ENCODE results near the gene MADD. TPM values are rescaled to one million over a fixed set of nuclear protein-coding genes. Genes with fewer than 3 reads are reported as not detected.

The MADD gene
- total RNA-seq, 1 experiment from 2014 or later = 42.9 TPM

DNA sequence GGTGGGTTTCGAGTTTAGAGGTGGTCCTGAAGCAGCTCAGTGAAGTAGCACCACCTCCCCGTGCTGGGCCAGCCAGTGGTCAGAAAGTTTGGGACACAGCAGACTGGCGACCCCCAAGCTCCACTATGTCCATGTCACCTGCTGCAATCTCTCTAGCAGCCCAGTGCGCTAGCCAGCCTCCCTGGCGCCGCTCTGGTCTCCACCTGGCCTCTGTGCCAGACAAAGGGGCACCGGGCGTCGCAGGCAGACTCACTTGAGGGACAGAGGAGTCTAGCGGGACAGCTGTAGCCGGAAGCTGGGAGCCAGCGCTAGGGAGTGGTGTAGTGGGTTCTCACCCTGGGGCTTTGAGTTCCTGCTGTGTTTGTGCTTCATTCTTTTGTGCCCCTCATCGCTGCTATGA, 57.1 kb downstream of the MADD start:
- Mint-ChIP-seq H3K27me3 (ENCODE audit: unreplicated experiment) (no peaks in the 10 kb centered on the region), H3K4me3 (ENCODE audit: low read depth, unreplicated experiment) (no peak overlapping the region), H3K36me3 (ENCODE audit: insufficient read depth, unreplicated experiment) (peaks cover 19% of the 10 kb centered on the region), H3K9me3 (ENCODE audit: low read depth, unreplicated experiment) (no peaks in the 10 kb centered on the region), H3K27ac (ENCODE audit: unreplicated experiment) (no peak overlapping the region), H3K4me1 (ENCODE audit: low read depth, unreplicated experiment) (no peaks in the 10 kb centered on the region)
- TF ChIP-seq, protein P1, sequence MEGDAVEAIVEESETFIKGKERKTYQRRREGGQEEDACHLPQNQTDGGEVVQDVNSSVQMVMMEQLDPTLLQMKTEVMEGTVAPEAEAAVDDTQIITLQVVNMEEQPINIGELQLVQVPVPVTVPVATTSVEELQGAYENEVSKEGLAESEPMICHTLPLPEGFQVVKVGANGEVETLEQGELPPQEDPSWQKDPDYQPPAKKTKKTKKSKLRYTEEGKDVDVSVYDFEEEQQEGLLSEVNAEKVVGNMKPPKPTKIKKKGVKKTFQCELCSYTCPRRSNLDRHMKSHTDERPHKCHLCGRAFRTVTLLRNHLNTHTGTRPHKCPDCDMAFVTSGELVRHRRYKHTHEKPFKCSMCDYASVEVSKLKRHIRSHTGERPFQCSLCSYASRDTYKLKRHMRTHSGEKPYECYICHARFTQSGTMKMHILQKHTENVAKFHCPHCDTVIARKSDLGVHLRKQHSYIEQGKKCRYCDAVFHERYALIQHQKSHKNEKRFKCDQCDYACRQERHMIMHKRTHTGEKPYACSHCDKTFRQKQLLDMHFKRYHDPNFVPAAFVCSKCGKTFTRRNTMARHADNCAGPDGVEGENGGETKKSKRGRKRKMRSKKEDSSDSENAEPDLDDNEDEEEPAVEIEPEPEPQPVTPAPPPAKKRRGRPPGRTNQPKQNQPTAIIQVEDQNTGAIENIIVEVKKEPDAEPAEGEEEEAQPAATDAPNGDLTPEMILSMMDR (IDR thresholded peaks at IDR 0.05; ENCODE audit: unreplicated experiment) = no peak
- intact Hi-C loops (cut with micrococcal nuclease; ENCODE audit: unreplicated experiment) = no loop called here
- CTCF ChIA-PET = no interaction called here
- no peak for DNase-seq
- BruUV-seq (replicated peaks) = no TSS peak

GRCh38 chr11:47327949-47328348, 58.0 kb downstream of the MADD start:
- Mint-ChIP-seq H3K27me3 (ENCODE audit: unreplicated experiment) (no peaks in the 10 kb centered on the region), H3K9me3 (ENCODE audit: low read depth, unreplicated experiment) (no peaks in the 10 kb centered on the region), H3K27ac (ENCODE audit: unreplicated experiment) (no peak overlapping the region), H3K36me3 (ENCODE audit: insufficient read depth, unreplicated experiment) (peaks cover 19% of the 10 kb centered on the region), H3K4me3 (ENCODE audit: low read depth, unreplicated experiment) (no peak overlapping the region), H3K4me1 (ENCODE audit: low read depth, unreplicated experiment) (no peaks in the 10 kb centered on the region)
- TF ChIP-seq, protein P1 (IDR thresholded peaks at IDR 0.05; ENCODE audit: unreplicated experiment) = no peak
- DNase-seq = no peak
- no TSS peak for BruUV-seq (replicated peaks)
- CTCF ChIA-PET = no interaction called here
- intact Hi-C loops (cut with micrococcal nuclease; ENCODE audit: unreplicated experiment) = no loop called here

DNA sequence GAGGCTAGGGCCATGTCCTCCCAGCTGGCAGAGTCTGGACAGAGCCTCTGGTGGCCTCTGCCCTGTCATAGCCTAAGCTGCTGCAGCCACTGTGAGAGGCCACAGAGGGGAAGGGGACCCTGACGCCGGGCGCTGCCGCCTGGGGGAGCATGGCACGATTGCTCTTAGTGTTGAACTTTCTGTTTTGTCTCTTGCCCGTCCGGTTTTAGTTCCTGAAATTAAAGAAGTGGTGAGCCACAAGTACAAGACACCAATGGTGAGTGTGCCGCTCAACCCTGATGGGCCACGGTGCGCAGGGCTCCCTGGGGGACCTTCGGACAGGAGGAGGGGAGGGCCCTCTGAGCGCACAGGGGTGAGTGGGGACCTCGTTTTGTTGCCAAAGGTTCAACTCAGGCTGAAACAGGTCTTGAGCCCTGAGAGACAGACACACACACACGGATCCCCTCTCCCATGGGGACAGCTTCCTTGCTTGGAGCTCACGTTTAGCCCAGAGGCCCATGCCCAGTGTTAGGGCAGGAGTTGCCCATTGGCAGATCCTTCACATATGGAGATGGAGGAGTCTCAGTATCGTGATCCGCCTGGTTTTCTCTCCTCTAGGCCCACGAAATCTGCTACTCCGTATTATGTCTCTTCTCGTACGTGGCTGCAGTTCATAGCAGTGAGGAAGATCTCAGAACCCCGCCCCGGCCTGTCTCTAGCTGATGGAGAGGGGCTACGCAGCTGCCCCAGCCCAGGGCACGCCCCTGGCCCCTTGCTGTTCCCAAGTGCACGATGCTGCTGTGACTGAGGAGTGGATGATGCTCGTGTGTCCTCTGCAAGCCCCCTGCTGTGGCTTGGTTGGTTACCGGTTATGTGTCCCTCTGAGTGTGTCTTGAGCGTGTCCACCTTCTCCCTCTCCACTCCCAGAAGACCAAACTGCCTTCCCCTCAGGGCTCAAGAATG, 58.8 kb downstream of the MADD start:
- CTCF ChIA-PET = no interaction called here
- intact Hi-C loops (cut with micrococcal nuclease; ENCODE audit: unreplicated experiment) = no loop called here
- H3K36me3 Mint-ChIP-seq (ENCODE audit: insufficient read depth, unreplicated experiment) = peaks cover 19% of the 10 kb centered on the region
- TF ChIP-seq, protein P1 (IDR thresholded peaks at IDR 0.05; ENCODE audit: unreplicated experiment) = no peak
- no peaks in the 10 kb centered on the region for H3K4me1 Mint-ChIP-seq (ENCODE audit: low read depth, unreplicated experiment)
- no peak overlapping the region for H3K27ac Mint-ChIP-seq (ENCODE audit: unreplicated experiment)
- DNase-seq = no peak
- no peaks in the 10 kb centered on the region for H3K27me3 Mint-ChIP-seq (ENCODE audit: unreplicated experiment)
- BruUV-seq (replicated peaks) = no TSS peak
- H3K9me3 Mint-ChIP-seq (ENCODE audit: low read depth, unreplicated experiment) = no peaks in the 10 kb centered on the region
- H3K4me3 Mint-ChIP-seq (ENCODE audit: low read depth, unreplicated experiment) = no peak overlapping the region

GRCh38 chr11:47329431-47329986, 59.6 kb downstream of the MADD start:
- CTCF ChIA-PET = no interaction called here
- no peak overlapping the region for H3K4me3 Mint-ChIP-seq (ENCODE audit: low read depth, unreplicated experiment)
- no peak for DNase-seq
- H3K4me1 Mint-ChIP-seq (ENCODE audit: low read depth, unreplicated experiment) = no peaks in the 10 kb centered on the region
- no peaks in the 10 kb centered on the region for H3K27me3 Mint-ChIP-seq (ENCODE audit: unreplicated experiment)
- intact Hi-C loops (cut with micrococcal nuclease; ENCODE audit: unreplicated experiment) = no loop called here
- TF ChIP-seq, protein P1 (IDR thresholded peaks at IDR 0.05; ENCODE audit: unreplicated experiment) = no peak
- BruUV-seq (replicated peaks) = no TSS peak
- no peaks in the 10 kb centered on the region for H3K9me3 Mint-ChIP-seq (ENCODE audit: low read depth, unreplicated experiment)
- peaks cover 19% of the 10 kb centered on the region for H3K36me3 Mint-ChIP-seq (ENCODE audit: insufficient read depth, unreplicated experiment)
- no peak overlapping the region for H3K27ac Mint-ChIP-seq (ENCODE audit: unreplicated experiment)

Data from Calu3 (cell line).